Endothelial cell of hepatic sinusoid (primary cell): ENCODE measurements around the gene S100A9.

Experiments
- in situ Hi-C: cut with HindIII; loops from 2 replicates; pipeline ENCODE4 v1.10.0; 2017; ENCODE audit warnings: low sequenced_read_pairs

Gene S100A9

GRCh38 chr1:153402226-153402625 is 44.6 kb downstream of the S100A9 start:
- in situ Hi-C loops = loop anchor here (10.0 kb wide), 1 partner anchor 47 kb away; the partner anchor contains the start of gene S100A9

- in situ Hi-C loops = loop anchor here (10.0 kb wide), 1 partner anchor 49 kb away; the partner anchor contains the start of gene S100A9
These were observed 45.9 kb downstream of the S100A9 start for GRCh38 chr1:153403421-153404085.

- in situ Hi-C loops = loop anchor here (10.0 kb wide), 1 partner anchor 49 kb away; the partner anchor contains the start of gene S100A9
These were observed 46.5 kb downstream of the S100A9 start for GRCh38 chr1:153404086-153404635.

DNA sequence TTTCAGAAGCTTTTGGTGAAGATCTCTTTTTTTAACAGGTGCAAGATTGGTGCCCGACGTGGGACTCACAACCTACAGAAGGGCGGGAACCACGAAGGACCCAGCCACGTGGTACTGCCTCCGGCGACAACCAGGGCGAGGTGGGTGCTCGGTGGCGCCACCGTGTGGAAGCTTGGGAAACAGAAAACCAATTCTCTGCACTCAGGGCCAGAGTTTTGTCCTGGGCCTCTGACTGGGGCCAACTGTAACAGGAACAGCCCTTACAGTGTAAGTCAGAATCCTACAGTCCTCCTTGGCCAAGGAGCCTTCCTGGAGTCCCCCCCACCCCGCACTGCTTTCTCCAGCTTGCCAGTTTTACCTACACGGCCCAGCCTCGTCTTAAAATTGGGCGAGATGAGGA is 47.1 kb downstream of the S100A9 start:
- in situ Hi-C loops = loop anchor here (10.0 kb wide), 1 partner anchor 50 kb away; the partner anchor contains the start of gene S100A9

DNA sequence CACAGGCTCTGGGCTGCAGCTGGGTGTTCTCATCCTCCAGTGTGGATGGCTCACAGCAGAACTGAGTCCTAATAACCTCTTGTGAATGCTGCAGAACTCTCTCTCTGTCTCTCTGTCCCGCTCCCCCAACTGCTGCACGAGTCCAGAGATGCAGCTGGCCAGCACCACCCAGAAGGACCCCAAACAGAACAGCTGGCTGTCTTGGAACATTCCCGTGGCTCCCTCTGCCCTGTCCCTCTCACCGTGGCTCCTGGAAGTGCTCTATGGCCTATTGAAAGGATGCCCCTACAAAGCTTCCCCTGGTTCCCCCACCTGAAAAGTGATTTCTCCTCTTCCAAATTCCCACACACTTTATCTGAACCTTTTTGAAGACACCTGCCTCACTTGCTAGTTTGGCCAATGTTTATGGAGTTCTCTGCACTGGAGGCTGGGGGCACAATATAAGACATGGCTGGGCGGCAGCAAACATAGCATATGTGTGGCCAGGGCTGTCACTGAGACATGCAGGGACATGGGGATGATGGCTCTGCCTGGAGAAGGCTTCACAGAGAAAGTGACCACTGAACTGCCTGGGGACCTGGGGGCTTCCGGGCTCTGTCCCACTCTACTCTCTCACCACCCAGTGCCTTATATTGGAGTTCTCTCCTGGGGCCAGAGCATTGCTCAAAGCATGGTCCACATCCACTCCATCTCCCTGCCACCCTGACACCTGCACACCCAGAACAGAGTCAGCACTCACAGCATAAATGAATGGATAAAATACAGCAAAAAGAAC is 48.4 kb downstream of the S100A9 start:
- in situ Hi-C loops = loop anchor here (10.0 kb wide), 1 partner anchor 51 kb away; the partner anchor contains the start of gene S100A9

DNA sequence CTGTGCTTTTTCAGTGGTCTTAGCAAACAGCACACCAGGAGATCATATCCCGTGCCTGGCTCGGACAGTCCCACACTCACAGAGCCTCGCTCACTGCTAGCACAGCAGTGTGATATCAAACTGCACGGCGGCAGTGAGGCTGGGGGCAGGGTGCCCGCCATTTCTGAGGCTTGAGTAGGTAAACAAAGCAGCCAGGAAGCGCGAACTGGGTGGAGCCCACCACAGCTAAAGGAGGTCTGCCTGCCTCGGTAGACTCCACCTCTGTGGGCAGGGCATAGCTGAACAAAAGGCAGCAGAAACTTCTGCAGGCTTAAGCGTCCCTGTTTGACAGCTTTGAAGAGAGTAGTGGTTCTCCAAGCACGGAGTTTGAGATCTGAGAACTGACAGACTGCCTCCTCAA is 49.6 kb downstream of the S100A9 start:
- in situ Hi-C loops = loop anchor here (10.0 kb wide), 1 partner anchor 52 kb away; the partner anchor contains the start of gene S100A9
